K562 (cell line): ENCODE data around the gene CCDC78. TPM values are rescaled to one million over a fixed set of nuclear protein-coding genes. Genes with fewer than 3 reads are reported as not detected.
A peak's percentile ranks its signal among the peaks of the same experiment; 100 is the strongest.

Experiments
- DPF2 ChIP-seq: fragments of 450-650 bp; IDR thresholded peaks from 2 replicates; pipeline ENCODE4 v1.6.1; 2016
- E2F3 ChIP-seq: fragments of 250-450 bp; sonication (Bioruptor Pico); IDR thresholded peaks from 2 replicates; pipeline ENCODE4 v1.4.0; 2020; ENCODE audit warnings: mild to moderate bottlenecking
- ELF2 ChIP-seq: fragments of 250-450 bp; sonication (Bioruptor Pico); IDR thresholded peaks from 2 replicates; pipeline ENCODE4 v1.5.0; 2021; ENCODE audit warnings: mild to moderate bottlenecking
- ETV5 ChIP-seq: sonication (generic); formaldehyde crosslinking; IDR thresholded peaks from 2 replicates; pipeline ENCODE4 v1.4.0; 2020; ENCODE audit warnings: low read depth, mild to moderate bottlenecking, missing genetic modification reagents
- ETV6 ChIP-seq, 3 experiments: fragments of 150-350 bp in 1 of 3; sonication (generic) in 1 of 3; formaldehyde crosslinking in 1 of 3; IDR thresholded peaks; 2 replicates each; pipeline versions ENCODE4 v1.6.1 to v1.8.0; 2014 to 2022; ENCODE audit warnings: borderline replicate concordance in 2 of 3, low read depth in 2 of 3, antibody characterized with exemption in 1 of 3, low read length in 1 of 3, mild to moderate bottlenecking in 1 of 3, missing genetic modification reagents in 1 of 3
- HDAC8 ChIP-seq: fragments of 450-650 bp; IDR thresholded peaks from 2 replicates; pipeline ENCODE4 v1.6.1; 2016; ENCODE audit warnings: mild to moderate bottlenecking, missing genetic modification characterization, moderate library complexity, missing compliant biosample characterization
- HMG20B ChIP-seq: fragments of 250-450 bp; sonication (Bioruptor Pico); IDR thresholded peaks from 2 replicates; pipeline ENCODE4 v1.5.0; 2021; ENCODE audit warnings: mild to moderate bottlenecking
- HNRNPK ChIP-seq: fragments of 200-400 bp; formaldehyde crosslinking; IDR thresholded peaks from one replicate; pipeline ENCODE4 v1.6.1; 2018; ENCODE audit warnings: mild to moderate bottlenecking, low read depth, low read length; ENCODE audit not compliant: poor library complexity, severe bottlenecking
- L3MBTL2 ChIP-seq: fragments of 450-650 bp; IDR thresholded peaks from 2 replicates; pipeline ENCODE4 v1.6.1; 2016; ENCODE audit warnings: mild to moderate bottlenecking, moderate library complexity
- MEIS2 ChIP-seq: fragments of 450-650 bp; IDR thresholded peaks from 2 replicates; pipeline ENCODE4 v1.6.1; 2014; ENCODE audit warnings: mild to moderate bottlenecking; ENCODE audit not compliant: partially characterized antibody
- MLX ChIP-seq, 2 experiments: fragments of 450-650 bp in 1 of 2; sonication (generic) in 1 of 2; formaldehyde crosslinking; conservative IDR thresholded peaks; 2 replicates each; pipeline versions ENCODE4 v1.4.0 to v1.8.1; 2020 to 2022; ENCODE audit warnings: mild to moderate bottlenecking in 1 of 2, missing genetic modification reagents in 1 of 2
- MTA3 ChIP-seq: fragments of 450-650 bp; formaldehyde crosslinking; IDR thresholded peaks from 2 replicates; pipeline ENCODE4 v1.6.1; 2017; ENCODE audit warnings: mild to moderate bottlenecking, borderline replicate concordance
- NR2C2 ChIP-seq, 2 experiments: fragments of 200-800 bp in 1 of 2; sonication (Bioruptor generic) in 1 of 2; sonication (generic) in 1 of 2; formaldehyde crosslinking in 1 of 2; IDR thresholded peaks; 2 replicates each; pipeline versions ENCODE4 v1.6.1 to v1.8.0; 2016 to 2022; ENCODE audit warnings: mild to moderate bottlenecking in 1 of 2, missing compliant biosample characterization in 1 of 2, missing genetic modification characterization in 1 of 2, missing genetic modification reagents in 1 of 2
- NUFIP1 ChIP-seq: fragments of 450-650 bp; IDR thresholded peaks from 2 replicates; pipeline ENCODE4 v1.6.1; 2018; ENCODE audit not compliant: partially characterized antibody
- POLR2G ChIP-seq: fragments of 200-400 bp; formaldehyde crosslinking; IDR thresholded peaks from 2 replicates; pipeline ENCODE4 v1.6.1; 2017; ENCODE audit warnings: low read depth, mild to moderate bottlenecking, antibody characterized with exemption, low read length, moderate library complexity
- PRMT5 ChIP-seq: sonication (generic); formaldehyde crosslinking; IDR thresholded peaks from 2 replicates; pipeline ENCODE4 v1.5.0; 2020; ENCODE audit warnings: missing genetic modification reagents
- RBM34 ChIP-seq: fragments of 200-400 bp; formaldehyde crosslinking; IDR thresholded peaks from 2 replicates; pipeline ENCODE4 v1.6.1; 2018; ENCODE audit warnings: low read length, borderline replicate concordance; ENCODE audit not compliant: insufficient read depth
- RFX7 ChIP-seq: fragments of 250-450 bp; sonication (Bioruptor Pico); IDR thresholded peaks from 2 replicates; pipeline ENCODE4 v1.5.1; 2021; ENCODE audit warnings: mild to moderate bottlenecking
- RNF2 ChIP-seq: sonication (generic); IDR thresholded peaks from 2 replicates; pipeline ENCODE4 v1.6.1; 2016
- TAF9B ChIP-seq: fragments of 450-650 bp; IDR thresholded peaks from 2 replicates; pipeline ENCODE4 v1.6.1; 2018; ENCODE audit warnings: mild to moderate bottlenecking; ENCODE audit not compliant: partially characterized antibody
- UBTF ChIP-seq, 2 experiments: IDR thresholded peaks; 2 replicates each; pipeline ENCODE4 v1.6.1; 2012; ENCODE audit warnings: improper control_type of control experiment in 2 of 2, low read depth in 2 of 2, low read length in 2 of 2, borderline replicate concordance in 1 of 2
- WHSC1 ChIP-seq: IDR thresholded peaks from one replicate; pipeline ENCODE4 v1.6.1; 2012; ENCODE audit warnings: low read length, control low read depth, inconsistent platforms
- ZEB2 ChIP-seq: fragments of 450-650 bp; IDR thresholded peaks from 2 replicates; pipeline ENCODE4 v1.6.1; 2016
- ZKSCAN3 ChIP-seq: fragments of 250-450 bp; sonication (Bioruptor Pico); IDR thresholded peaks from 2 replicates; pipeline ENCODE4 v1.4.0; 2020
- ZNF197 ChIP-seq: fragments of 200-800 bp; sonication (Bioruptor generic); IDR thresholded peaks from 2 replicates; pipeline ENCODE4 v1.6.1; 2016; ENCODE audit warnings: low read depth, missing genetic modification characterization, missing compliant biosample characterization
- polyA plus RNA-seq, 8 experiments: library from polyadenylated mRNA; depleted of rRNA in 4 of 8; stranded (reverse) in 5 of 8; unstranded in 3 of 8; fragments of >200 nt; fragmentation: Nextera tagmentation in 2 of 8; fragmentation: Illumina TruSeq in 1 of 8; extraction: Ambion mirVana in 2 of 8; extraction: Trizol in 1 of 8; gene quantifications; 2 replicates each; pipeline versions ENCODE4 v1.2.1 to v1.2.3, GENCODE V29; 2011 to 2014; ENCODE audit warnings: inconsistent platforms in 1 of 8, missing spikeins in 1 of 8
- total RNA-seq, 7 experiments: library from RNA; depleted of rRNA in 6 of 7; stranded (reverse); fragments of >200 nt in 6 of 7; fragmentation: Illumina TruSeq in 2 of 7; extraction: Trizol in 2 of 7; gene quantifications; 2 replicates each; pipeline versions ENCODE4 v1.2.1 to v1.2.3, GENCODE V29; 2011 to 2021; ENCODE audit warnings: low replicate concordance in 1 of 7

Gene CCDC78
- total and polyA plus RNA-seq, 9 of the 15 experiments (the other 6 are each of a cell fraction or from before 2014, with no cell fraction given): 0.24 to 17.7 (median 2.9) TPM

DNA sequence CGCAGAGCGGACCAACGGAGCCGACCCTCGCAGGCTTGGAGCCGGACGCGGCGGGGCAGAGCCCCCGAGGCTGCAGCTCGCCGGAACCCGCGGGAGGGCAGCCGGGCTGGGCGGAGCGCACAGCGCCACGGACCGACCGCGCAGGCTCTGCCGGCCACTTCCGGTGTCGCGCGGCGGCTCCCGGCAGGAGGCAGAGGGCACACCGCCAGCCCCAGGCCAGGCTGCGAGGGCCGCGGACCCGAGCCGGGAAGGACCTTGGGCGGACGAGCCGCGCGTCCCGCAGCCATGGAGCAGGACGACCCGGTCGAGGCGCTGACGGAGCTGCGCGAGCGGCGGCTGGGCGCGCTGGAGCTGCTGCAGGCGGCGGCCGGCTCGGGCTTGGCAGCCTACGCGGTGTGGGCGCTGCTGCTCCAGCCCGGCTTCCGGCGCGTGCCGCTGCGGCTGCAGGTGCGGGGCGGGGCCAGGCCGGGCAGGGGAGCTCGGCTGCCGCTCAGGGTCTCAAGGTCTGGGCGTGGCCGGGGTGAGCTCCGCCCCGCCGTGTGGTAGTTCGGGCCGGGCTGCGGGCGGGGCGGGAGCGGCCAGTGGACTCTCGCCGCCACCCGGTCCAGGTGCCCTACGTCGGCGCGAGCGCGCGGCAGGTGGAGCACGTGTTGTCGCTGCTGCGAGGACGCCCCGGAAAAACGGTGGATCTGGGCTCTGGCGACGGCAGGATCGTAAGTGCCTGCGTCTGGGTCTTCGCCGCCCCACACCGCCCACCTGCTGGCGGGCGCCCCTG, 5.1 kb downstream of the CCDC78 start, which contains the start of gene ANTKMT (continued):
- TF ChIP-seq RBM34 (no peak), ETV5 (CRISPR knock-in tag) (no peak; the same call in 1 of the 2 replicates), MTA3 (peak; percentile 86; the same call in 1 of the 2 replicates), ETV6 (IDR thresholded peaks at IDR 0.05; ENCODE audit: borderline replicate concordance in 1 of 2, low read depth in 2 of 2, low read length in 1 of 2) (no peak), ETV6 (CRISPR knock-in tag; IDR thresholded peaks at IDR 0.05; ENCODE audit: borderline replicate concordance) (0 out of 2 replicates have a peak, but pooled peaks have one; percentile 9), RFX7 (CRISPR knock-in tag) (no peak), WHSC1 (no peak), MEIS2 (no peak), E2F3 (CRISPR knock-in tag) (peak; percentile 64; the same call in 1 of the 2 replicates), RNF2 (no peak), ELF2 (peak; percentile 76; the same call in 1 of the 2 replicates), PRMT5 (peak; percentile 15; the same call in 1 of the 2 replicates), HDAC8 (tag) (0 out of 2 replicates have a peak, but pooled peaks have one; percentile 42), L3MBTL2 (peak; percentile 99), POLR2G (peak; percentile 93), TAF9B (no peak), UBTF (IDR thresholded peaks at IDR 0.05; ENCODE audit: borderline replicate concordance in 1 of 2, low read depth in 2 of 2, low read length in 2 of 2) (peak; percentile 64 to 93), NR2C2 (CRISPR knock-in tag; IDR thresholded peaks at IDR 0.05) (peak; percentile 80; the same call in 1 of the 2 replicates), NR2C2 (tag; IDR thresholded peaks at IDR 0.05) (peak; percentile 89), MLX (CRISPR knock-in tag; conservative IDR thresholded peaks at IDR 0.05) (0 out of 4 replicates have a peak, but pooled peaks have one; percentile 50 to 57), NUFIP1 (no peak), ZKSCAN3 (no peak), ZNF197 (CRISPR knock-in tag) (no peak), ZEB2 (peak; percentile 80), DPF2 (no peak), HNRNPK (no peak), HMG20B (no peak)
